NCI-H226 (cell line): ENCODE results near the gene TNFRSF8.
A peak's percentile ranks its signal among the peaks of the same experiment; 100 is the strongest.
"Not testable (repeated sequence)": the region's sequence is repeated elsewhere in the genome, so short reads cannot be mapped to it uniquely, and the experiment has no call there.

Experiments used
- DNase-seq: peaks from one replicate; pipeline ENCODE4 v3.0.0-alpha.2; 2015

TNFRSF8 gene

DNA sequence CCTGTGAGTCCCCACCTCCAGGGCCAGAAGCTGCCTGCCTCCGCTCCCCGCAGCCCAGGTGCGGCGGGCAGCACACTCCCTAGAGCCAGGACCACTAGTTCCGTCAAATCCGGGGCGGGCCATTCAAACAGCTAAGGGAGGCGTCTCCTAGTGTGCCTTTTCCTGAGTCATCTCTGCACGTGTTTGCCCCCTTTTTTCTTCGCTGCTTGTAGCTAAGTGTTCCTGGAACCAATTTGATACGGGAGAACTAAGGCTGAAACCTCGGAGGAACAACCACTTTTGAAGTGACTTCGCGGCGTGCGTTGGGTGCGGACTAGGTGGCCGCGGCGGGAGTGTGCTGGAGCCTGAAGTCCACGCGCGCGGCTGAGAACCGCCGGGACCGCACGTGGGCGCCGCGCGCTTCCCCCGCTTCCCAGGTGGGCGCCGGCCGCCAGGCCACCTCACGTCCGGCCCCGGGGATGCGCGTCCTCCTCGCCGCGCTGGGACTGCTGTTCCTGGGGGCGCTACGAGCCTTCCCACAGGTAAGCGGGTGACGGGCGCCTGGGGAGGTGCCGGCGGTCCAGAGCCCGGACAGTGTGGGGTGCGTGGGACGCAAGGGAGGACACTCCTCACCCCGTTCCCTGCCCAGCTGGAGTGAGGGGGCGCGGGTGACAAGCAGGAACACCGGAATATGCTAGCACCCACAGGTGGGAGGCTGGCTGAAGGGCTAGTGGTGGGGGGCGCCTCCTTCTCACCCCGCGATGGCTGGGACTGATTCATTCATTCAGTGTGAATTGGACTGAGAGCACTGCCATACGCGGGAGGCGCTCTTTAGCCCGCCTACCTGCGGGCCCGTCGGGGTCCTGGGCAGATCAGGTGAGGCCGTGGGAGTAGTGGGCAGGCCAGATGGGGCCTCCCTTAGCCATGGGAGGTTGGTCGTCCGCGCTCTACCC, at the start of gene TNFRSF8:
TSS of gene TNFRSF8 (plus strand) at position 163 of the 932 bp plus-strand sequence. CDS start at position 459, 296 bp downstream.
- no peak for DNase-seq

DNA sequence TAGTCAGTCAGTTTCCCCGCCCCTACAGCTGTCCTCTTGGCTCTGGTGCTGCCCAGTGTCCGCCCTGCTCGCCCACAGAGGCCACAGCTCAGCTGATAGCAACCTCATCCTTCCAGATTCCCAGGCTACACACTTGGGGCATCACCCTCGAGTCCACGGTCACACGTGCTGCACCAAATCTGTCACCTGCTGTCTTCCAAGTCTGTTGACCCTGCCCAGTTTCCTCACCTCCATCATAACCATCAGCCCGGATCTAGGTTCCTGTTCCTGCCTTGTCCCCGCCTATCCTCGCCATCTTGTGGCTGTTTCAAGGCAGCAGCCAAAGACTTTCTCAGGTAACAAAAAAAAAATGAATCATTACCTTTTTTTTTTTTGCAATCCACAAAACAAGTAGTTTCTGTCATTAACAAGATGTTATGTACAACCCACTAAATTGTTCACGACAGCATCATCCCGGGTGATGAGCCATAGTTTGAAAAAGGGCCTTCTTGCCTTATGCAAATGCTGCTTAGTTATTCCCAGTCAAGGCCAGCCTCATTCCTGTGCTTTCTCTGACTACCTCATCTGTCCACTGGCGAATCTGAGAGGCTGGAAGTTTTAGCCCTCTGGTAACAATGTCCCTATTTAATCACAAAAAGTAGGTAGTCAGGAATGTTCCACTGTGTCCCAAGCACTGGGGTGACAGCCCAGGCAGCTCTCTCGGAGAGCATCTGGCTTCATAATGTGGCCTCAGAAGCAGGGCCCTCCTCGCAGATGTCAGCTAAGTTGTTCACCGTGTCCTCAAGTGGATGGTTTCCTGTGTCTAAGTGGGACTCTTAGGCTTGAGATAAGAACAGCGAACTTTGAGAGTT, 48.7 kb upstream of the TNFRSF8 start:
- no peak for DNase-seq

DNA sequence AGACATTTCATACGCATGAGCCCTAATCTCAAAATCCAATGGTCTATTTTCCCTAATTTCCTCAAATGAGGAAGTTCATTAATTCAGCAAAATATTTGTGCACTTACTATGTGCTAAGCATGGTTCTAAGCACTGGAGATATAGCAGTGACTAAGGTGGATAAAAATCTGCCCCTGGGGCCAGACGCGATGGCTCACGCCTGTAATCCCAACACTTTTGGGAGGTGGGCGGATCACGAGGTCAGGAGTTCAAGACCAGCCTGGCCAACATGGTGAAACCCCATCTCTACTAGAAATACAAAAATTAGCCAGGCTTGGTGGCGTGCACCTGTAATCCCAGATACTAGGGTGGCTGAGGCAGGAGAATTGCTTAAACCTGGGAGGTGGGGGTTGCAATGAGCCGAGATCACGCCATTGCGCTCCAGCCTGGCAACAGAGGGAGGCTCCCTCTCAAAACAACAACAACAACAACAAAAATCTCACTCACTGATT, 48.1 kb upstream of the TNFRSF8 start:
- no peak for DNase-seq

DNA sequence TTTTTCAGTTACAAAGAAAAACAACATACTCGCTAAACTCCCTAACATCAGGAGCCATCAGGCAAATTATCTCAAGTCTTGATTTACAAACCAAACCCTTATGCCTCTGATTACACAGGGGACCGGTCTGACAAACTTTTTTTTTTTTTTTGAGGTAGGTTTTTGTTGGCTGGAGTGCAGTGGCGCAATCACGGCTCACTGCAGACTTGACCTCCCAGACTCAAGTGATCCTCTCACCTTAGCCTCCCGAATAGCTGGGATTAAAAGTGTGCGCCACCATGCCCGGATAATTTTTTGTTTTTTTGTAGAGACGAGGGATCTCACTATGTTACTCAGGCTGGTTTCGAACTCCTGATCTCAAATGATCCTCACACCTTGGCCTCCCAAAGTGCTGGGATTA, 47.6 kb upstream of the TNFRSF8 start:
- DNase-seq: no peak

DNA sequence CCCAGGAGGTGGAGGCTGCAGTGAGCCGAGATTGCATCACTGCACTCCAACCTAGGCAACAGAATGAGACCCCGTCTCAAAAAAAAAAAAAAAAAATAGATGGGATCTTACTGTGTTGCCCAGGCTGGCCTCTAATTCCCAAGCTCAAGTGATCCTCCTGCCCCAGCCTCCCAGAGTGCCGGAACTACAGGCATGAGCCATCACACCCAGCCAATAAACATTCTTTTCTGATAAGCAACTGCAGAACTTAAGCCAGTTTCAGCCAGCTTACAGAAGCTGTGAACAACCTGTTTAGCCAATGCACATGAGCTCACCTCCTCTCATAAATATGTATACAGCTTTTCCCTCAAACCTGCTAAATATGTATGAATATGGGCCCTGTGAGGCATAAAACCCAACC, 46.9 kb upstream of the TNFRSF8 start:
- no peak for DNase-seq

DNA sequence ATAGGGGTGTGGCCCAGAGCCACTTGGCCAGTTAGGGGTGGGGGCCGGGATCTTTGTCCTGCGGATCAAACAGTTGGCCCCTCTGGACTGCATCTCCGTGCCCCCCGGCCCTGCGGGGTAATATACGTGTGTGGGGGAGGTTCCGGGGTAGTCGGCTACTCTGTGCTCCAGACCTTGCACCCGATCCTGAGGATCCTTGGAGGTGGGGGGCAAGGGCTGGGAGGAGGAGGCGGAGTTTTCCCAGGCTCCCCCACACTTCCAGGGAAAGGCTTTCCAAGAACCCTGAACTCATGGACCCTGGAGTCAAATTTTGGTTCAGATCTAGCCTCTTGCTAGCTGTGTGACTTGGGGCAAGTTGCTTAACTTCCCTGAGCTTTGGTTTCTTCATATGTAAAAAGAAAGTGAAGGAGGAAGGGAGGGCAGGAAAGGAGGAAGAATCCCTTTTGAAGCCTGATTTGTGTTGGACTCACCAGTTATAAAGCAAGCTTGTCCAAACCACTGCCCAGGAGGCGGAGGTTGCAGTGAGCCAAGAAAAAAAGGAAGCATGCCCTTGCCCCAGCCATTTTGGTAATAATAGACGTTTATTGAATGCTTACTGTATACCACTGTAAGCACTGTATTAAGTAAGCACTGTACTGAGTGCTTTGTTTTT, 43.1 kb upstream of the TNFRSF8 start:
- no peak for DNase-seq

DNA sequence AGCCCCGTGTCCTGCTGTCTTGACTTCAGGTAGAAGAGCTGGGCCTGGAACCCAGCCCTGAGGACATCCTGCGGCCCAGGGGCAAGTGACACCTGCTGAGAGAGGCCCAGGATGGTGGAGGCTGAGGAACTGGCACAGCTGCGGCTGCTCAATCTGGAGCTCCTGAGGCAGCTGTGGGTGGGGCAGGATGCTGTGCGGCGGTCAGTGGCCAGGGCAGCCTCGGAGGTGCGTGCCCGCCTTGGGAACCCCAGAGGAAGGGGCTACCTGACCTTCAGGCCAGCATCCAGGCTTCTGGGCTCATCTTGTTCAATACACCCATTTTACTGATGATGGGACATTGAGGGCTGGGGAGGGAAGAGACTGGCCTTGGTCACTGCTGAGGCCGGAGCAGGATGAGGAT, 41.5 kb upstream of the TNFRSF8 start:
- DNase-seq: no peak

DNA sequence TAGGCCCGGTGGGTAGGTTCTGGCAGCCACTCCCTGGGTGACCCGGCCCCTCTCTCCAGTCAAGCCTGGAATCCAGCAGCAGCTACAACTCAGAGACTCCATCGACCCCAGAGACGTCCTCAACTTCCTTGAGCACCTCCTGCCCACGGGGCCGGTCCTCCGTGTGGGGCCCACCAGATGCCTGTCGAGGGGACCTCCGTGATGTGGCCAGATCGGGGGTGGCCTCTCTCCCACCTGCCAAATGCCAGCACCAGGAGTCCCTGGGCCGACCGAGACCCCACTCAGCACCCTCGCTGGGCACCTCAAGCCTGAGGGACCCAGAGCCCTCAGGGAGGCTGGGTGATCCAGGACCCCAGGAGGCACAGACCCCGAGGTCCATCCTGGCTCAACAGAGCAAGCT, 41.1 kb upstream of the TNFRSF8 start:
- DNase-seq: no peak

DNA sequence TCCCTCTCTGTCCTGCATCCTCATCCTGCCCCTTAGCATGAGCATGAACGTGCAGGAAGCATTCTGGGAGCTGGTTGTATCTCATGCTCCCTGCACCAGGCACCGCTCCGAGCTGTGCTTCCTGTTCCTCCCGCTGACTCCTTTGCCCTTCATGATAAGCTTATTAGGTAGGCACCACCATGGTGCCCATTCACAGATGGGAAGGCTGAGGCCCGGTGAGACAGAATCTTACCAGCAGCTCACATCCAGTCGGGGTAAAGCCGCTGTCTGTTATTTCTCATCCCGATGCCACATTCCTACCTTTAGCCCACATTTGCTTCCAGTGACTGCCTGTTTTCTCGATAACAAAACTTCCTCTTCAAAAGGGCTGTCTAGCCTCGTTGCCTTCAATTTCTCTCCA, 36.5 kb upstream of the TNFRSF8 start:
- DNase-seq: no peak

DNA sequence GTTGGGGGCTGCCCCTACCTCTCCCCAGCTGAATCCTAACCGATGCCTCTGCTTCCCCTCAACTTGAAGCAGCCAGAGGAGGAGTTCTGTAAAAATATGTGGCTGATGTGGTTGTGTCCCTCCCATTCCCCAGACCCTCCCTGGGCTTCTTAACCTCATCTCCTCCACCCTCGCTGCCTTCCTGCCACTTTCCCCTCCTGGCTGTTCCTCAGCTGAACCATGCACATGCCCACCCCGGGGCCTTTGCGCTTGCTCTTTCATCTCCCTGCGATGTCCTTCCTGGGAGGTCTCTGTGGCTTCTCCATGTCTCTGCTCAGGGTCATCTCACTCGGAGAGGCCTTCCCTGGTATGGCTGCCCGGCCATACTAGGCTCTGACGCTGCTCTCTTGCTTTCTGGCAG, 34.9 kb upstream of the TNFRSF8 start:
- no peak for DNase-seq

DNA sequence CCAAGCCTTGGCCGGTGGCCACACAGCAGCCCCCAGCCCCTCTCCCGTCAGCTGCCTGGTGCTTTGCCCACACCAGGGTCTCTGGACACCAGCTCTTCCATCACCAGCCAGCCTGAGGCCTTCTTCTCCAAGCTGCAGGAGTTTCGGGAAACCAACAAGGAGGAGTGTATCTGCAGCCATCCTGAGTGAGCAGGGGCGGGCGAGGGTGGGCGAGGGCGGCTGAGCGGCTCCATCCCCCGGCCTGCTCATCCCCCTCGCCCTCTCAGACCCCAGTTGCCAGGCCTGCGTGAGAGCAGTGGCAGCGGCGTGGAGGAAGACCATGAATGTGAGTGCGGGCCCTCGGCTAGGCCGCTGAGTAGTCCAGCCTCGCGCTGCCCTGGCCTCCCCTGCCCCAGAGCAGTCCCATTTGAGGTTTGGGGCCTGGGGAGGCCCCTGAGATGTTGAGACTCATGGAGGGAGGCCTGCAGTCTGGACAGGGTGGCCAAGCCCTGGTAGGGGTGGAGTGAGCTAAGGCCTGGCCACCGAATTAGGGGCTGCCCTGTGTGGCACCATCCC, 34.1 kb upstream of the TNFRSF8 start:
- no peak for DNase-seq

DNA sequence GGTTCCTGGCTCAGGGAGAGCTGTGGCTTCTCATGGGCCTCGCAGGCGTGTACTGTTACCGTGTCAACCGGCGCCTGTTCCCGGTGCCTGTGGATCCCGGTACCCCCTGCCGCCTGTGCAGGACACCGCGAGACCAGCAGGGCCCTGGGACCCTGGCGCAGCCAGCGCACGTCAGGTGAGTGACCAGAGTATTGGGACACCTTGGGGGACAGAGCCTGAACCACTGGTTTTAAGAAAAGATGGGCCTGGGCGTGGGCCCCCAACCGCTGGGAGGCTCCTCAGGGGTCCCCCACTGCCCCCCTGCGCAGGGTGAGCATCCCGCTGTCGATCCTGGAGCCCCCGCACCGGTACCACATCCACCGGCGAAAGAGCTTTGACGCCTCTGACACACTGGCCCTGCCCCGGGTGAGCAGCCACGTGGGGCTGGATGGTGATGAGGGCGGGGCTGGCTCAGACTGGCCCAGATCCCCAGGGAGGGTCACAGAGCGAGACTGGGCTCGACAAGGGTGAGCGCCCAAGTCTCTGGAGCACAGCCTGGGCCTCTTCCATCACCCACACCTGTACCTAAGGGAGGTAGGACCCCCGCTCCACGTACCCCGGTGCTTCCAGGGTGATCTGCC, 33.3 kb upstream of the TNFRSF8 start:
- no peak for DNase-seq

DNA sequence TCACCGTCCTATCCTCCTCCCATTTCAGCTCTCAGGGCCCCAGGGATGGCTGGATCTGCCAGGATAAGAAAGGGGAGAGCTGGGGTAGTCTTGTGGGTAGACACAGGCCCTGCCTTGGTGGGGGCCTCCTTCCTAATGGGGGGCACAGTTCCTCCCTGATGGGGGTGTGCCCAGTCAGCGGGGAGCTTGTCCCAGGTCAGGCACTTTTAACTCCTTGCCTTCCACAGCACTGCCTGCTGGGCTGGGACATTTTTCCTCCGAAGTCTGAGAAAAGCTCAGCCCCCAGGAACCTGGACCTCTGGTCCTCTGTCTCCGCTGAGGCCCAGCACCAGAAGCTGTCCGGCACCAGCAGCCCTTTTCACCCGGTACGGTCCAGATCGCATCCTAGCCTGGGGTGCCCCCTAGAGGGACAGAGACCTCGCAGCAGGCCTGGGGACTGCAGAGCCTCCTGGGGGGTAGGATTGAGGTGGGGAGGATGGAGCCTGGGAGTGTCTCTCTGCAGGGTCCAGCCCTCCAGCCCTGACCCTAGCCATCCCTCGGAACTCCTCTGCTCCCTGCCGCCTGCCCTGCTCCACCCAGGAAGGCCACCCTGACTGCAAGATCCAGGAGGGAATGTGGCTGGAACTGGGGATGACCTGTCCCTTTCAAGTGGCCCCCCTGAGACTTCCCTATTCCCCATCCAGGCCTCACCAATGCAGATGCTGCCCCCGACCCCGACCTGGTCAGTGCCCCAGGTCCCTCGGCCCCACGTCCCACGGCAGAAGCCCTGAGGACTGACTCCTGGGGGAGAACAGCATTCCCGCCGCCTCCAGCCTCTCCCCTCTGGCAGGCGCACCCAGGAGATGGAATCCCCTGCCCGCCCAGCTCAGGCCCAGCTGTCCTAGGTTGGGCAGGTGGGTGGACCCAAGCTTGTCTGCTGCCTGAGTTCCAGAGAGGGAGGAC, 31.8 kb upstream of the TNFRSF8 start:
- no peak for DNase-seq

DNA sequence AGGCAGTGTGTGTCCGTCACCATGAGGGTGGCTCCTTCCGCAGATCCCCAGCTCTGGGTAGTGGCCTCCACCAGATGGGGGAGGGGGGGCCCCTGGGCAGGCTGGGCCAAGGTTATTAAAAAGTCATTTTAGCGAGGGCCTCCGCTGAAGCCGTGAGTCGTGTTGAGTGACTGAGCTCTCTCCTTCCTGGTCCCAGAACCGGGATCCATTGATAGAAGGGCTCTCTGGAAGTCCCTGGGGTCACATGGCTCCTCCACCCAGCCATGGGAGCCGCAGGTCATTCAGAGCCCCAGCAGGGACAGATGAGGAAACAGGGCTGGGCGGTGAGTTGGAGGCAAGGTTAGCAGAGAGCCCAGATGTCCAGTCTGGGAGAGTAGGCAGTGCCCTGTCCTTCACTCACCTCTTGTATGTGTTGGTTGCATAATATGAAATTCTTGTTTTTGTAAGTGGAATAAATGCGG, 30.9 kb upstream of the TNFRSF8 start:
- DNase-seq: no peak

DNA sequence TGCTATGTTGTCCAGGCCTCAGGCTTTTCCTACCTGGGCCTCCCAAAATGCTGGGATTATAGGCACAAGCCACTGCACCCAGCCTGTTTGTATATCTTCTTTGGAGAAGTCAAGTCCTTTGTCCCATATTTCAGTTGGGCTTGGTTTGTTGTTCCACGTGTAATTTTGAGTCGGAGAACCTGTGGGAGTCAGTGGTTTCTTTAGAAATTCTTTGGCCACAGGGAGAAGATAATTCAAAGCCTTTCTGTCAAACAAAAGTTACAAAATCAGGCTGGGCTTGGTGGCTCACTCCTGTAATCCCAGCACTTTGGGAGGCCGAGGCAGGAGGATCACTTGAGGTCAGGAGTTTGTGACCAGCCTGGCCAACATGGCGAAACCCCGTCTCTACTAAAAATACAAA, 29.7 kb upstream of the TNFRSF8 start:
- DNase-seq: not testable (repeated sequence)

DNA sequence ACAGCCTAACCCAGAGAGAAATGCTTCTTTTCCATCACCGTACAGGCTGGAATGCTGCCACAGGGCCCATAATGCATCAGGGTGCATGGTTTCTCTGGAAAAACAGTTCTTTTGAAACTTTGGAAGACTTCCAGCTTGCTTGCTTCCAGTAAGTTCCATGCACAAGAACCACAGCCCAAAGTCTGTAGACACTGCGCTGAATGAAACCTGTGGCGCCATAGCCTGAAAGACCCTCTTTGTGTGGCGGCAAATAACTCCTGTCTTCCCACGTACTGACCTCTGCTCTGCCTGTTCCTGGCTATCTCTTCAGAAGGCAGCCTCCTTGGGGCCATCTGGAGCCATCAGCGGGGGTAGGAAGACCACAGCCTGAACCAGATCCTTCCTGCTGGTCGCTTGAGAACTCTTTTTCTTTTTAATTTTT, 28.7 kb upstream of the TNFRSF8 start:
- DNase-seq: no peak

DNA sequence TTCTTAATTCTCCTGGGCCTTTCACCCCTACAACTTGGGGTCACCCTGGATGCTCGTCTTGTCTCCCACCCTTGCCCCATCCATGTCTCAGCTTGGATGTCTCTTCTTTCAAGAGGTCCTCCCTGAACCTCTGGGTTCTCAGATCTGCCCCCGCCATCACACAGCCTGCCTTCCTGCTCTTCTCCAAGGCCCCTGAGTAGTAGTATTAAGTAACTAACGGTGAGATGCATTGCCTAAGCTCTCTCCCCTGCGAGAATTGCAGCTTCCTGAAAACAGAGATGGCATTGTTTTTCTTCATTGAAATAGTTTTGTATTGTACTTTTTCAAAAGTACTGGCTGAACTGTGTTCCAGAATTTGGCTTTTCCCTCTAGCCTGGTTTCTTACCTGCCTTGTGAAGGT, 27.8 kb upstream of the TNFRSF8 start:
- no peak for DNase-seq

DNA sequence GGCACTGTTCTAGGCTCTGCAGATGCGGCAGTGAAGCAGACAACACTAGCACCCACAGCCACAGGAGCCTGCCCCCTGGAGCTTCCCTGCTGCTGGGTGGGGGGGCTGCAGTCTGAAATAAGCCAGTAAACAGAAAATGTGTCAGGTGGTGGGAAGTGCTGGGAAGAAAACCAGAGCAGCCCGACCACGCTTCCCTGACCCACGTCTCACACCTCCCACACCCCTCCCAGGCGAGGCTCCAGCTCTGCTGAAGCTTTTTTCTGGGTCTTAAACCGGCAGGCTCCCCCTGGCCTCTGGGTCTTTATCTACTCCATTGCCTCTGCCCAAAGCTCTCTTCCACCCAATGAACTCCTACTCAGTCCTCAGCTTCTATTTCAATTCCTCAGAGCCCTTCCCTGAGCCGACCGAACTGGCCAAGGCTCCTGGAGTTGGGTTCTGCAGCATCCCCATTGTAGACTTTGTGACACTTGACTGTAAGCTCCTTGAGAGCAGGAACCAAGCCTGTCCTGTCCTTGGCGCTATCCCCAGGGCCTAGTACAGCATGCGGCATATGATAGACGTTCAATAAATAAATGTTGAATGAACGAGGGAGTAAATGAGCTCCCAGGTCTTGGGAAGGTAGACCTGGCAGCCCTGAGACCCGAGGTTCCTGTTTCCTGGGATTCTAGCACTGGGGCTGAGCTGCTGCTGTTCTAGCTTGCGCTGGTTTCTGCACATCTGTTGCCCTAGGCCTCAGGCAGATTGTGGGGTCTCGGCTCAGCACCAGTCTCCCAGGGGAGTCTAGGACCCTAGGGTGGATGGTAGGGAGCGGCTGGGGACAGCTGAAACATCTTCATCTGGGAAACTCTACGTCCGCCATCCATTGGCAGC, 25.4 kb upstream of the TNFRSF8 start:
- no peak for DNase-seq

DNA sequence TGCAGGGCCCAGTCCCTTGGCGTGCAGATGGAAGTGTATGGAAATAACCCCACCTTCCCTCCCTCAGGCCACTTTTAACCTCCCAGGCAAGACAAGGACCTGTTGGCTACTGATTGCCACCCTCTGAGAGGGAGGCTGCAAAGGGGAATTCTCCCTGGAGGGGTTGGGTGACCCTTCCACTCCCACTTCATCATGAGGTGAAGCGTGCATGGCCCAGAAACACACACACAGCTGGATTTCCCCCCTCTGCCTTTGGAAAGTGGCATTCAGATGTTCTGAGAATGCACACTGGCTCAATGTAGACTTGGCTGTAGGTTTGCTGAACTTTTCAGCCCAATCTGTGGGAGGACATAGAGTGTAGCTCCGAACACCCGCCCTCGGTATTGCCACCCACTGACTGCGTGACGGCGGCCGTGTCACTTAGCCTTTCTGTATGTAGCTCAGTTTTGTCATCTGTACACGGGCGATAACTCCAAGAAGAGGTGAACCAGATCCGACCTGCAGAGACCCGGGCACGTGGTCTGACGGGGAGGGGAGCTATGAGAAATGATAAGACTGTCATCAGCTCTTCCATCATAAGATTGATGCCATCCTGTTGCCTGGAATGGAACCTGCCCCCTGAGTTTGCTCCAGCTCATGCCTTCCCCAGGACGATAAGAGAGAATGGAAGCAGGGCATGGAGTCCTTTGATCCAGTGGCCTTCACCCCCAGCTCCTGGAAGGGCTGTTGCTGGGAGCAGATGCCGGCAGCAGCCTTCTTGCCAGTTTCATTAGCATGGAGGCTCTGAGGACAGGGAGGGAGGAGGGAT, 24.5 kb upstream of the TNFRSF8 start:
- DNase-seq: peak; percentile 88
